Spleen (tissue), 7 donors: ENCODE measurements around the gene PHIP.

Source experiments
- POLR2A ChIP-seq, 3 donors: fragments of 450-650 bp; IDR thresholded peaks; one replicate each; pipeline ENCODE4 v1.5.1; 2017; ENCODE audit warnings: antibody characterized with exemption in 3 of 3, mild to moderate bottlenecking in 1 of 3
- POLR2AphosphoS5 ChIP-seq, 3 donors: sonication (generic); formaldehyde crosslinking; IDR thresholded peaks; one replicate each; pipeline ENCODE4 v1.5.1; 2017; ENCODE audit warnings: antibody characterized with exemption in 3 of 3
- TF ChIP-seq, protein P1 (sequence below), 11 experiments: fragments of 200-600 bp in 7 of 11; fragments of 450-650 bp in 4 of 11; sonication (generic) in 4 of 11; IDR thresholded peaks in 8 of 11; conservative IDR thresholded peaks in 3 of 11; 1 replicate in 7 of 11; 2 replicates in 4 of 11; pipeline versions ENCODE4 v1.4.0 to v1.8.0; 2016 to 2021; ENCODE audit warnings: antibody characterized with exemption in 11 of 11, inconsistent platforms in 4 of 11, mild to moderate bottlenecking in 1 of 11
- donor health status: DM: no; HTN: no; CAD: no; lungs with moderate emphysema.
- donor health status: DM: no; HTN: no; CAD: no.
- donor health status: DM: no; HTN: no; CAD: no.

DNA sequence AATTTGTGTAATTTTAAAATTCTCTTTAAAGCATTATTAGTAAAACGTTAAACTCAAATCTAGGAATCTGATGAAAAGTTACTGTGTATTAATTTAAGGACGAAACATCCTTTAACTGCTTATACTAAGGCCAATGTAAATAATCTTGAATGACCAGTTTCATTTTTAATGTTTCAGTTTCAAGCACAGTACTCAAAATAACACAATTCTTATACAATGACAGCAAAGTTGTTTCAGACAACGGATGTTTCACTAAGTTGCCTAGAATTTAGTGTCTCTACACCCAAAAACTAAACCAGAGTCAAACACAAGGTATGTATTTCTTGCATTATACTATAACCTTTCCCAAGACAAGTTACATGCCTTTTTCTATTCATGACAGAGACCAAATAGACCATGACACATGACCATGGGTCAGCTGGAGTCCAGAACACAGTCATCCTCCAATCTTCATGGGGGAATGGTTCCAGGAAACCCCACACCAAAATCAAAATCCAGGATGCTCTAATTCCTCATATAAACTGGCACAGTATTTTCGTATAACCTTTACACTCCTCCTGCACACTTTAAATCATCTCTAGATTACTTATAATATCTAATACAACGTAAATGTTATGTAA lies 7.7 kb downstream of the PHIP start:
- TF ChIP-seq POLR2A (IDR thresholded peaks at IDR 0.05) (no peak), POLR2AphosphoS5 (IDR thresholded peaks at IDR 0.05) (no peak)
- TF ChIP-seq, protein P1, sequence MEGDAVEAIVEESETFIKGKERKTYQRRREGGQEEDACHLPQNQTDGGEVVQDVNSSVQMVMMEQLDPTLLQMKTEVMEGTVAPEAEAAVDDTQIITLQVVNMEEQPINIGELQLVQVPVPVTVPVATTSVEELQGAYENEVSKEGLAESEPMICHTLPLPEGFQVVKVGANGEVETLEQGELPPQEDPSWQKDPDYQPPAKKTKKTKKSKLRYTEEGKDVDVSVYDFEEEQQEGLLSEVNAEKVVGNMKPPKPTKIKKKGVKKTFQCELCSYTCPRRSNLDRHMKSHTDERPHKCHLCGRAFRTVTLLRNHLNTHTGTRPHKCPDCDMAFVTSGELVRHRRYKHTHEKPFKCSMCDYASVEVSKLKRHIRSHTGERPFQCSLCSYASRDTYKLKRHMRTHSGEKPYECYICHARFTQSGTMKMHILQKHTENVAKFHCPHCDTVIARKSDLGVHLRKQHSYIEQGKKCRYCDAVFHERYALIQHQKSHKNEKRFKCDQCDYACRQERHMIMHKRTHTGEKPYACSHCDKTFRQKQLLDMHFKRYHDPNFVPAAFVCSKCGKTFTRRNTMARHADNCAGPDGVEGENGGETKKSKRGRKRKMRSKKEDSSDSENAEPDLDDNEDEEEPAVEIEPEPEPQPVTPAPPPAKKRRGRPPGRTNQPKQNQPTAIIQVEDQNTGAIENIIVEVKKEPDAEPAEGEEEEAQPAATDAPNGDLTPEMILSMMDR (IDR thresholded peaks at IDR 0.05 in 8 of 11, conservative IDR thresholded peaks at IDR 0.05 in 3 of 11): no peak
